HEK293 (cell line): ENCODE measurements around the gene HMG20B.

Source experiments
- CTCF ChIA-PET: fragments of 350-600 bp; formaldehyde crosslinking; extraction: SDS; loops from one replicate; lab custom pipeline; 2021; ENCODE audit warnings: antibody characterized with exemption; lab: Yijun Ruan, JAX
- POLR2A ChIA-PET: fragments of 300-600 bp; formaldehyde crosslinking; extraction: SDS; loops from one replicate; lab custom pipeline; 2020; ENCODE audit warnings: antibody characterized with exemption, inconsistent platforms; lab: Yijun Ruan, JAX
- H3K27ac ChIP-seq: fragments of 200-500 bp; sonication (Bioruptor generic); 2 replicates; pipeline ENCODE4 v1.5.1; 2014; ENCODE audit warnings: low read depth, low read length, control low read depth, inconsistent platforms; ENCODE audit errors: extremely low read depth
- H3K36me3 ChIP-seq, 2 experiments: fragments of 200-500 bp in 1 of 2; sonication (Bioruptor generic) in 1 of 2; 1 replicate in 1 of 2; 2 replicates in 1 of 2; pipeline ENCODE4 v1.5.1; 2014 to 2017; ENCODE audit warnings: inconsistent platforms in 2 of 2, low read length in 2 of 2; ENCODE audit not compliant: control insufficient read depth in 2 of 2, insufficient read depth in 1 of 2
- H3K4me1 ChIP-seq: fragments of 200-500 bp; sonication (Bioruptor generic); 2 replicates; pipeline ENCODE4 v1.5.1; 2014; ENCODE audit warnings: mild to moderate bottlenecking, low read length, inconsistent platforms; ENCODE audit not compliant: control insufficient read depth, insufficient read depth
- H3K4me3 ChIP-seq: 2 replicates; pipeline ENCODE4 v1.5.1; 2011; ENCODE audit warnings: low read depth, mild to moderate bottlenecking, control low read depth, low read length, moderate library complexity
- H3K9me3 ChIP-seq: fragments of 200-500 bp; sonication (Bioruptor generic); 2 replicates; pipeline ENCODE4 v1.5.1; 2014; ENCODE audit warnings: low read depth, low read length, inconsistent platforms; ENCODE audit not compliant: control insufficient read depth, insufficient read depth
- BCL11A ChIP-seq: fragments of 450-650 bp; formaldehyde crosslinking; IDR thresholded peaks from 2 replicates; pipeline ENCODE4 v1.5.1; 2016; ENCODE audit warnings: low read depth, missing biosample characterization, missing genetic modification characterization
- GLIS1 ChIP-seq: fragments of 450-650 bp; formaldehyde crosslinking; IDR thresholded peaks from 2 replicates; pipeline ENCODE4 v1.5.1; 2016; ENCODE audit warnings: missing biosample characterization, missing genetic modification characterization
- KLF10 ChIP-seq: fragments of 450-650 bp; IDR thresholded peaks from 2 replicates; pipeline ENCODE4 v1.5.1; 2018; ENCODE audit warnings: missing biosample characterization, mild to moderate bottlenecking, missing genetic modification characterization
- OVOL3 ChIP-seq: fragments of 450-650 bp; formaldehyde crosslinking; IDR thresholded peaks from 2 replicates; pipeline ENCODE4 v1.5.1; 2016; ENCODE audit warnings: missing biosample characterization, missing genetic modification characterization
- SP2 ChIP-seq: fragments of 450-650 bp; formaldehyde crosslinking; IDR thresholded peaks from 2 replicates; pipeline ENCODE4 v1.5.1; 2016; ENCODE audit warnings: missing biosample characterization, missing genetic modification characterization
- TRIM28 ChIP-seq: IDR thresholded peaks from 2 replicates; pipeline ENCODE4 v1.6.1; 2011; ENCODE audit warnings: low read length, control low read depth, borderline replicate concordance
- YY1 ChIP-seq: fragments of 450-650 bp; formaldehyde crosslinking; IDR thresholded peaks from 2 replicates; pipeline ENCODE4 v1.5.1; 2018; ENCODE audit warnings: missing biosample characterization, missing genetic modification characterization
- YY2 ChIP-seq: fragments of 450-650 bp; formaldehyde crosslinking; IDR thresholded peaks from 2 replicates; pipeline ENCODE4 v1.5.1; 2016; ENCODE audit warnings: missing biosample characterization, missing genetic modification characterization
- ZBTB21 ChIP-seq: fragments of 450-650 bp; formaldehyde crosslinking; IDR thresholded peaks from 2 replicates; pipeline ENCODE4 v1.5.1; 2017; ENCODE audit warnings: missing biosample characterization, missing genetic modification characterization
- ZBTB48 ChIP-seq: fragments of 450-650 bp; formaldehyde crosslinking; IDR thresholded peaks from 2 replicates; pipeline ENCODE4 v1.5.1; 2016; ENCODE audit warnings: missing biosample characterization, missing genetic modification characterization
- ZBTB7A ChIP-seq: fragments of 450-650 bp; formaldehyde crosslinking; IDR thresholded peaks from 2 replicates; pipeline ENCODE4 v1.5.1; 2016; ENCODE audit warnings: low read depth, missing biosample characterization, missing genetic modification characterization
- ZEB2 ChIP-seq: fragments of 450-650 bp; formaldehyde crosslinking; IDR thresholded peaks from 2 replicates; pipeline ENCODE4 v1.5.1; 2016; ENCODE audit warnings: missing biosample characterization, missing genetic modification characterization
- ZFP3 ChIP-seq: fragments of 450-650 bp; formaldehyde crosslinking; IDR thresholded peaks from 2 replicates; pipeline ENCODE4 v1.5.1; 2016; ENCODE audit warnings: low read depth, missing biosample characterization, missing genetic modification characterization
- ZFP41 ChIP-seq: fragments of 450-650 bp; formaldehyde crosslinking; IDR thresholded peaks from 2 replicates; pipeline ENCODE4 v1.5.1; 2016; ENCODE audit warnings: missing biosample characterization, missing genetic modification characterization, borderline replicate concordance
- ZFP69B ChIP-seq: fragments of 450-650 bp; formaldehyde crosslinking; IDR thresholded peaks from 2 replicates; pipeline ENCODE4 v1.5.1; 2016; ENCODE audit warnings: missing biosample characterization, missing genetic modification characterization
- ZIC2 ChIP-seq: fragments of 450-650 bp; formaldehyde crosslinking; IDR thresholded peaks from 2 replicates; pipeline ENCODE4 v1.5.1; 2016; ENCODE audit warnings: missing biosample characterization, missing genetic modification characterization
- ZNF133 ChIP-seq: fragments of 450-650 bp; formaldehyde crosslinking; IDR thresholded peaks from 2 replicates; pipeline ENCODE4 v1.5.1; 2016; ENCODE audit warnings: missing biosample characterization, missing genetic modification characterization
- ZNF155 ChIP-seq: fragments of 450-650 bp; formaldehyde crosslinking; IDR thresholded peaks from 2 replicates; pipeline ENCODE4 v1.5.1; 2016; ENCODE audit warnings: missing biosample characterization, missing genetic modification characterization
- ZNF169 ChIP-seq: fragments of 450-650 bp; formaldehyde crosslinking; IDR thresholded peaks from 2 replicates; pipeline ENCODE4 v1.5.1; 2016; ENCODE audit warnings: missing biosample characterization, missing genetic modification characterization
- ZNF19 ChIP-seq: fragments of 450-650 bp; formaldehyde crosslinking; IDR thresholded peaks from 2 replicates; pipeline ENCODE4; 2016; ENCODE audit warnings: missing biosample characterization, missing genetic modification characterization, low read depth
- ZNF311 ChIP-seq: fragments of 450-650 bp; formaldehyde crosslinking; IDR thresholded peaks from 2 replicates; pipeline ENCODE4 v1.5.1; 2017; ENCODE audit warnings: missing biosample characterization, missing genetic modification characterization, borderline replicate concordance
- ZNF426 ChIP-seq: fragments of 450-650 bp; formaldehyde crosslinking; IDR thresholded peaks from 2 replicates; pipeline ENCODE4 v1.5.1; 2017; ENCODE audit warnings: missing biosample characterization, missing genetic modification characterization, mild to moderate bottlenecking, inconsistent platforms, moderate library complexity
- ZNF501 ChIP-seq: fragments of 450-650 bp; formaldehyde crosslinking; IDR thresholded peaks from 2 replicates; pipeline ENCODE4 v1.5.1; 2016; ENCODE audit warnings: missing biosample characterization, missing genetic modification characterization
- ZNF623 ChIP-seq: fragments of 450-650 bp; formaldehyde crosslinking; IDR thresholded peaks from 2 replicates; pipeline ENCODE4 v1.5.1; 2016; ENCODE audit warnings: missing biosample characterization, missing genetic modification characterization
- ZNF624 ChIP-seq: fragments of 450-650 bp; formaldehyde crosslinking; IDR thresholded peaks from 2 replicates; pipeline ENCODE4 v1.5.1; 2017; ENCODE audit warnings: missing biosample characterization, missing genetic modification characterization
- ZNF658 ChIP-seq: fragments of 450-650 bp; formaldehyde crosslinking; IDR thresholded peaks from 2 replicates; pipeline ENCODE4; 2016; ENCODE audit warnings: missing biosample characterization, missing genetic modification characterization
- ZNF701 ChIP-seq: fragments of 450-650 bp; formaldehyde crosslinking; IDR thresholded peaks from 2 replicates; pipeline ENCODE4 v1.5.1; 2016; ENCODE audit warnings: missing biosample characterization, missing genetic modification characterization
- TF ChIP-seq, protein P1 (sequence below): fragments of 450-650 bp; formaldehyde crosslinking; IDR thresholded peaks from 2 replicates; pipeline ENCODE4 v1.5.1; 2016; ENCODE audit warnings: missing biosample characterization, missing genetic modification characterization
- TF ChIP-seq, protein P2 (sequence below): sonication (generic); formaldehyde crosslinking; IDR thresholded peaks from 2 replicates; pipeline ENCODE4 v1.8.1; 2022; ENCODE audit warnings: mild to moderate bottlenecking, moderate library complexity, missing genetic modification reagents
- TF ChIP-seq, protein P3 (sequence below): fragments of 450-650 bp; formaldehyde crosslinking; IDR thresholded peaks from 2 replicates; pipeline ENCODE4 v1.5.1; 2016; ENCODE audit warnings: missing biosample characterization, missing genetic modification characterization
- TF ChIP-seq, protein P4 (sequence below): fragments of 450-650 bp; formaldehyde crosslinking; IDR thresholded peaks from 2 replicates; pipeline ENCODE4 v1.5.1; 2016; ENCODE audit warnings: missing biosample characterization, missing genetic modification characterization

HMG20B gene

DNA sequence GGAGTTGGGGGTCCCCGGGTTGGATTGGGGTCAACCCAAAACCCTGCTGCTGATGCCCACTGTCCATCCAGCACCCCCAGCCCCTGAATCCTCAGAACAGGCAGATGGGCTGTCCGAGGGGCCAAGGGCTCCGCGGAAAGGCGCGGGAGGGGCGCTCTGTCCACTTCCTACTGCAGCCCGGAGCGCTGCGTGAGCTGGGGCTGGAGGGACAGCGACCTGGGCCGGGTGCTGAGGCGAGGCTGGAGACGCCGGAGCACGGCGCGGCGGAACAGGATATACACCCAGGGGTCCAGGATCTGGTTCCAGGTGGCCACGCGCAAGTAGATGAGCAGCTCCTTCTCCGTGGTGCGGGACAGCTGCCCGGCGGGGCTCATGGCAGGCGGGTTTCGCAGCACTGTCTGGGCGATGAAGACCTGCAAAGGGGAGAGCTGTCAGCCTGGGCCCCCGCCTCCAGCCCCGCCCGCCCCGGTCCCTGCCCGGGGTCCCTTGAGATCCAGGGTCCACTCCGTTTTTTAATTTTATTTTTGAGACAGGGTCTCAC lies 22.8 kb downstream of the HMG20B start (continued):
- TF ChIP-seq BCL11A (tag by site-specific recombination) (no peak), OVOL3 (tag by site-specific recombination) (no peak), KLF10 (no peak), ZNF701 (tag by site-specific recombination) (no peak), ZFP69B (no peak)
- TF ChIP-seq, protein P1, sequence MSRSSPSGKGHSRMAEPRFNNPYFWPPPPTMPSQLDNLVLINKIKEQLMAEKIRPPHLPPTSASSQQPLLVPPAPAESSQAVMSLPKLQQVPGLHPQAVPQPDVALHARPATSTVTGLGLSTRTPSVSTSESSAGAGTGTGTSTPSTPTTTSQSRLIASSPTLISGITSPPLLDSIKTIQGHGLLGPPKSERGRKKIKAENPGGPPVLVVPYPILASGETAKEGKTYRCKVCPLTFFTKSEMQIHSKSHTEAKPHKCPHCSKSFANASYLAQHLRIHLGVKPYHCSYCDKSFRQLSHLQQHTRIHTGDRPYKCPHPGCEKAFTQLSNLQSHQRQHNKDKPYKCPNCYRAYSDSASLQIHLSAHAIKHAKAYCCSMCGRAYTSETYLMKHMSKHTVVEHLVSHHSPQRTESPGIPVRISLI (tag by site-specific recombination): no peak

DNA sequence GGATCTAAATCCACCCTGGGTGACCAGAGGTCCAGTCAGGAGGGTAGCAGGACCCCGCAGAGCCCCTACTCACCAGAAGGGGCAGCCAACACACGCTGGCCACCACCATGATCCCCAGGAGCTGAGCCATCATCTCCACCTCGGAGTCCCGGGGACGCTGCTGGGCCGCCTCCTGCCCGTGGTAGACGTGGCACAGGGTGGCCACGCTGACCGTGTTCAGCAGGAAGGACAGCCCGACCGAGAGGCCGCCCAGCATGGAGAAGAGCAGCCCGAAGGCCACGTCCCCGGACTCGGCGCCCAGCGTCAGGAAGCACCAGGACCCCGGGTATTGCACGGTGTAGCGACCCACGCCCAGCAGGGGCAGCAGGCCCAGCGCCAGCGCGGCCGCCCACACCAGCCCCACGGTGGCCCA lies 27.0 kb downstream of the HMG20B start:
- TF ChIP-seq, protein P2, sequence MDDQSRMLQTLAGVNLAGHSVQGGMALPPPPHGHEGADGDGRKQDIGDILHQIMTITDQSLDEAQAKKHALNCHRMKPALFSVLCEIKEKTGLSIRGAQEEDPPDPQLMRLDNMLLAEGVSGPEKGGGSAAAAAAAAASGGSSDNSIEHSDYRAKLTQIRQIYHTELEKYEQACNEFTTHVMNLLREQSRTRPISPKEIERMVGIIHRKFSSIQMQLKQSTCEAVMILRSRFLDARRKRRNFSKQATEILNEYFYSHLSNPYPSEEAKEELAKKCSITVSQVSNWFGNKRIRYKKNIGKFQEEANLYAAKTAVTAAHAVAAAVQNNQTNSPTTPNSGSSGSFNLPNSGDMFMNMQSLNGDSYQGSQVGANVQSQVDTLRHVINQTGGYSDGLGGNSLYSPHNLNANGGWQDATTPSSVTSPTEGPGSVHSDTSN (CRISPR knock-in tag): no peak
- TF ChIP-seq, protein P3, sequence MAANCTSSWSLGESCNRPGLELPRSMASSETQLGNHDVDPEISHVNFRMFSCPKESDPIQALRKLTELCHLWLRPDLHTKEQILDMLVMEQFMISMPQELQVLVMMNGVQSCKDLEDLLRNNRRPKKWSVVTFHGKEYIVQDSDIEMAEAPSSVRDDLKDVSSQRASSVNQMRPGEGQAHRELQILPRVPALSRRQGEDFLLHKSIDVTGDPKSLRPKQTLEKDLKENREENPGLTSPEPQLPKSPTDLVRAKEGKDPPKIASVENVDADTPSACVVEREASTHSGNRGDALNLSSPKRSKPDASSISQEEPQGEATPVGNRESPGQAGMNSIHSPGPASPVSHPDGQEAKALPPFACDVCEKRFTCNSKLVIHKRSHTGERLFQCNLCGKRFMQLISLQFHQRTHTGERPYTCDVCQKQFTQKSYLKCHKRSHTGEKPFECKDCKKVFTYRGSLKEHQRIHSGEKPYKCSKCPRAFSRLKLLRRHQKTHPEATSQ: no peak
- TF ChIP-seq ZNF658: no peak
- TF ChIP-seq TRIM28: no peak
- no peak for TF ChIP-seq ZNF19 (tag by site-specific recombination)
- no peak for TF ChIP-seq ZNF501 (tag by site-specific recombination)
- TF ChIP-seq GLIS1 (tag by site-specific recombination): no peak
- no peak for TF ChIP-seq ZNF701 (tag by site-specific recombination)
- no peak for TF ChIP-seq ZEB2 (tag by site-specific recombination)
- TF ChIP-seq, protein P4, sequence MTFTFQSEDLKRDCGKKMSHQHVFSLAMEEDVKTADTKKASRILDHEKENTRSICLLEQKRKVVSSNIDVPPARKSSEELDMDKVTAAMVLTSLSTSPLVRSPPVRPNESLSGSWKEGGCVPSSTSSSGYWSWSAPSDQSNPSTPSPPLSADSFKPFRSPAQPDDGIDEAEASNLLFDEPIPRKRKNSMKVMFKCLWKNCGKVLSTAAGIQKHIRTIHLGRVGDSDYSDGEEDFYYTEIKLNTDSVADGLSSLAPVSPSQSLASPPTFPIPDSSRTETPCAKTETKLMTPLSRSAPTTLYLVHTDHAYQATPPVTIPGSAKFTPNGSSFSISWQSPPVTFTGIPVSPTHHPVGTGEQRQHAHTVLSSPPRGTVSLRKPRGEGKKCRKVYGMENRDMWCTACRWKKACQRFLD (tag by site-specific recombination): no peak
- TF ChIP-seq ZFP41 (tag by site-specific recombination): no peak
- TF ChIP-seq YY2 (tag by site-specific recombination): no peak
- no peak for TF ChIP-seq ZFP69B
- TF ChIP-seq ZNF133 (tag by site-specific recombination): no peak
- no peak for TF ChIP-seq ZBTB48 (tag by site-specific recombination)
- CTCF ChIA-PET: no interaction called here

DNA sequence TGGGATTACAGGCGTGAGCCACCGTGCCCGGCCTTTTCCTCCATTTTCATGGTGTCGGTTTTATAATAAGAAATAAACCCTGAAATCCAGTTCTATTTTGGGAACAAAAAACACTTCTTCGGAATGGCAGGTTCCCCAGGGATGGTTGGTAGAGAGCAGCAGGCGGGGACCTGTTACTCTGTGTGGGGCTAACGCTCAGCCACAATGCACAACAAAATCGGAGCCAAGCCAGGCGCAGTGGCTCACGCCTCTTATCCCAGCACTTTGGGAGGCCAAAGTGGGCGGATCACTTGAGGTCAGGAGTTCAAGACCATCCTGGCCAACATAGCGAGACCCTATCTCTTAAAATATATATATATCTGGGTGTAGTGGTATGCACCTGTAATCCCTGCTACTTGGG lies 28.3 kb downstream of the HMG20B start:
- no peak for TF ChIP-seq ZNF426
- no peak for TF ChIP-seq TRIM28
- no peak for TF ChIP-seq ZBTB7A (tag by site-specific recombination)
- TF ChIP-seq ZNF133 (tag by site-specific recombination): no peak
- TF ChIP-seq ZNF624: no peak
- no peak for TF ChIP-seq ZIC2 (tag by site-specific recombination)
- TF ChIP-seq ZFP3 (tag by site-specific recombination): no peak
- no peak for TF ChIP-seq YY1 (tag by site-specific recombination)
- no peak for TF ChIP-seq ZNF169 (tag by site-specific recombination)
- no peak for TF ChIP-seq ZNF311 (tag by site-specific recombination)
- no peak for TF ChIP-seq ZNF155 (tag by site-specific recombination)
- TF ChIP-seq ZBTB21 (tag by site-specific recombination): no peak
- TF ChIP-seq ZBTB48 (tag by site-specific recombination): no peak
- no peak for TF ChIP-seq ZNF623
- no peak for TF ChIP-seq SP2 (tag by site-specific recombination)
- no peak overlapping the region for H3K27ac ChIP-seq
- ChIA-PET CTCF (interaction anchor here (0.6 to 1.6 kb wide), 3 partner anchors 18 to 296 kb away, joined by 3 to 6 read pairs (median 4); no protein-coding TSS in a partner anchor), POLR2A (interaction anchor here (0.7 kb wide), 1 partner anchor 23 kb away, joined by 7 read pairs; no protein-coding TSS in a partner anchor)
- H3K4me3 ChIP-seq: no peak overlapping the region
- no peaks in the 10 kb centered on the region for H3K4me1 ChIP-seq
- no peaks in the 10 kb centered on the region for H3K9me3 ChIP-seq
- no peaks in the 10 kb centered on the region; a peak in 1 of 3 replicates for H3K36me3 ChIP-seq

More for the DNA sequence above, 27.0 kb downstream of the HMG20B start:
- H3K9me3 ChIP-seq: no peaks in the 10 kb centered on the region
- no peaks in the 10 kb centered on the region for H3K36me3 ChIP-seq
- H3K4me3 ChIP-seq: no peak overlapping the region
- no peaks in the 10 kb centered on the region for H3K4me1 ChIP-seq
- no peak overlapping the region for H3K27ac ChIP-seq
- POLR2A ChIA-PET: no interaction called here
